NCI-H82 (cell line): ENCODE results near the gene VANGL1.
A peak's percentile ranks its signal among the peaks of the same experiment; 100 is the strongest.
"Not testable (repeated sequence)": the region's sequence is repeated elsewhere in the genome, so short reads cannot be mapped to it uniquely, and the experiment has no call there.

Source experiments
- DNase-seq: peaks from one replicate; lab custom pipeline; 2025; lab: John Stamatoyannopoulos, UW

The VANGL1 gene

GRCh38 chr1:115641762-115642167 lies at the start of gene VANGL1:
TSS of gene VANGL1 (plus strand) at chr1:115641970. CDS start at chr1:115651414, 9,444 bp downstream.
- DNase-seq: peak; percentile 57

- DNase-seq: no peak
Measured at GRCh38 chr1:115592264-115592663, 49.5 kb upstream of the VANGL1 start.

- no peak for DNase-seq
Measured at GRCh38 chr1:115593365-115594259, 48.2 kb upstream of the VANGL1 start.

- no peak for DNase-seq
Measured at GRCh38 chr1:115594600-115594999, 47.2 kb upstream of the VANGL1 start.

- DNase-seq: peak; percentile 84
Measured at GRCh38 chr1:115595279-115596079, 46.3 kb upstream of the VANGL1 start.

- DNase-seq: no peak
Measured at GRCh38 chr1:115596080-115596780, 45.5 kb upstream of the VANGL1 start.

- DNase-seq: no peak
Measured at GRCh38 chr1:115604508-115604907, 37.3 kb upstream of the VANGL1 start.

- no peak for DNase-seq
Measured at GRCh38 chr1:115606305-115606704, 35.5 kb upstream of the VANGL1 start.

GRCh38 chr1:115609021-115609420 lies 32.7 kb upstream of the VANGL1 start:
- no peak for DNase-seq

GRCh38 chr1:115613767-115614166 lies 28.0 kb upstream of the VANGL1 start:
- no peak for DNase-seq

GRCh38 chr1:115620453-115620852 lies 21.3 kb upstream of the VANGL1 start:
- no peak for DNase-seq

GRCh38 chr1:115620950-115621349 lies 20.8 kb upstream of the VANGL1 start:
- DNase-seq: no peak

GRCh38 chr1:115624859-115625258 lies 16.9 kb upstream of the VANGL1 start:
- no peak for DNase-seq

GRCh38 chr1:115630342-115630741 lies 11.4 kb upstream of the VANGL1 start:
- DNase-seq: no peak

GRCh38 chr1:115632251-115633026 lies 9.3 kb upstream of the VANGL1 start:
- no peak for DNase-seq

GRCh38 chr1:115633606-115634005 lies 8.2 kb upstream of the VANGL1 start:
- not testable (repeated sequence) for DNase-seq

- DNase-seq: not testable (repeated sequence)
Measured at GRCh38 chr1:115637247-115637646, 4.5 kb upstream of the VANGL1 start.

- DNase-seq: no peak
Measured at GRCh38 chr1:115640384-115640783, 1.4 kb upstream of the VANGL1 start.

GRCh38 chr1:115642168-115643072 lies 650 bp downstream of the VANGL1 start:
- DNase-seq: peak; percentile 41

- no peak for DNase-seq
Measured at GRCh38 chr1:115643225-115643624, 1.5 kb downstream of the VANGL1 start.
